GM19438 (cell line): Measurements from ENCODE around the gene DLL1.
A peak's percentile ranks its signal among the peaks of the same experiment; 100 is the strongest.

Experiments
- ATAC-seq: cut with Tn5 transposase; IDR thresholded peaks from one replicate; pipeline ENCODE4 v1.9.1; 2021; ENCODE audit warnings: low read depth; ENCODE audit not compliant: unreplicated experiment

Gene DLL1

DNA sequence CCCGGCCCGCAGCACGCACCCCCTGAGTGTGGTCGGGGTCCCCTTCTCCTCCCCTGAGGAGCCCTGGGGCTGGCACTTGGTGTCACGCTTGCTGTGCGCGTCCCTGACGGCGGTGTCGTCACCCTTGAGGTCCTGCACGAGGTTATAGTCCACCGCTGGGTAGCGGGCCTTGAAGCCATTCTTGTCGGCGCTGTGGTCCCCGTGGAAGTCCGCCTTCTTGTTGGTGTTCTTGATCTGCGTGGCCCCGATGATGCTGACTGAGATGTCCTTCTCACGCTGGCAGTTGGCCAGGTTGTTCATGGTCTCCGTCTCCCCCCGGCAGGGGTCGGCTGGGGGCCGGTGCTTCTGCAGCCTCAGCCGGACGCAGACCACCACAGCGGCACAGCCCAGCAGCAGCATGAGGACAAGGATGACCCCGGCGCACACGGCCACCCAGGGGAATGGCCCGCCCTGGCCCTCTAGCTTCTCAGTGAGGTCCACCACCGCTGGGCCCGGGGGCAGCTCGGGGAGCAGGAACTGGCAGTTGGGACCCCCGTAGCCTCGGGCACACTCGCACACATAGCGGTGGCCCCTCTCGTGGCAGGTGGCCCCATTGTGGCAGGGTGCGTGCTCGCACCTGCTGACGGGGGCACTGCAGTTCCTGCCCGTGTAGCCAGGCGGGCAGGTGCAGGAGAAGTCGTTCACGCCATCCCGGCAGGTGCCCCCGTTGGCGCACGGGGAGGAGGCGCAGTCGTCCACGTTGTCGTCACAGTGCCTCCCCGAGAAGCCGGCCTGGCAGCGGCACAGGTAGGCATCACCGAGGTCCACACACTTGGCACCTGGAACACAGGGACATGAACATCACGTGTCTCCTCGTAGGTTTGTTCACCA, 7.4 kb downstream of the DLL1 start:
- ATAC-seq: no peak

GRCh38 chr6:170282512-170283158, 8.2 kb downstream of the DLL1 start:
- no peak for ATAC-seq

GRCh38 chr6:170281331-170282292, 9.3 kb downstream of the DLL1 start:
- no peak for ATAC-seq

DNA sequence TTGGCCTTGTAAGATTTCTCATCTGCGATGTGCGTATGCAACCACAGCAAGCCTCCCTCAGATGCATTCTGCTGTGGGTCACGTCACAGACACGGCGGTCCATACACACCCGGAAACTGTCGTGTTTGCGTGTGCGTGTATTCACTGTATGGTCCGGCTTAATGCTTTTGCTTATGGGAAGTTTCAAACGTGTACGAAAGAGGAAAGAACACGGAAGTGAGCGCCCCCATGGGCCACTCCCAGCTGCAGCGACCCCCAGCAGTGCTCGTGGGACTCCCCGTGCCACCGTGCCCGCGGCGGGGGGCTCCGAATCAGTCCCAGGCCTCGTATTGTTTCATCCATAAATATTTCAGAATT, 10.2 kb downstream of the DLL1 start:
- ATAC-seq: peak; percentile 50

DNA sequence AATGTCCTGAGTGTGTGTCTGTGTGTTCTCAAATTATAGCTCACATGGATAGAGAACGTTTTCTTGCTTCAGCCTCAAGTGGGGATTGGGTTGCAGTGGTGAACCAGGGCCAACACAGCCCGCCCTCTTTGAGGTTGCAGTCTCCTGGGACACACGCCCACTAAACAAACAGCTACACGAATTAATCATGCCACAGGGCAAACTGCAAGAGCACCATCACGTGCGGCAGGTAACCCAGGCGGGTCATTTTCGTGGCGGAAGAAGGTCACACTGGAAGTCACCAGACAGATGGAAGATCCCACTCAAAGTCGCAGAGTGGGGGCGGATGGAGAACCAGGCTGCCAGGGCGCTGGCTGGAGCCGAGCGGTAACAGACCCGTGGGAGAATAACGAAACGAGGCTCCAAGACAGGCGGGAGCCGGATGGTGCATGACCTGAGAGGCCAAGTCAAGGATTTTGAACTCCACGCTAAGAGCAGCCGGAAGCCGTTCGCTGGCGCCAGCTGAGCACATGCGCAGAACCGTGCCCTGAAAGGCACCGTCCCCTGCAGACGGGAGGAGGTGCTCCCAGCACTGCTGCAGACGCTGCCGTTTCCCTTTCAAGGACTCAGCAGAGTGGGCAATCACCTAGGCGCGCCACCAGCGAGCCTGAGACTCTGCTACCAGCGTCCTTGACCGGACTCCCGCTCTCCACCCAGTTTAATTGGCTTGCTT, 10.7 kb downstream of the DLL1 start:
- peak; percentile 78 for ATAC-seq

- no peak for ATAC-seq
Observed at GRCh38 chr6:170279426-170279825, 11.5 kb downstream of the DLL1 start.

- no peak for ATAC-seq
Observed at GRCh38 chr6:170278743-170279094, 12.2 kb downstream of the DLL1 start.

- no peak for ATAC-seq
Observed at GRCh38 chr6:170277893-170278742, 12.8 kb downstream of the DLL1 start.

DNA sequence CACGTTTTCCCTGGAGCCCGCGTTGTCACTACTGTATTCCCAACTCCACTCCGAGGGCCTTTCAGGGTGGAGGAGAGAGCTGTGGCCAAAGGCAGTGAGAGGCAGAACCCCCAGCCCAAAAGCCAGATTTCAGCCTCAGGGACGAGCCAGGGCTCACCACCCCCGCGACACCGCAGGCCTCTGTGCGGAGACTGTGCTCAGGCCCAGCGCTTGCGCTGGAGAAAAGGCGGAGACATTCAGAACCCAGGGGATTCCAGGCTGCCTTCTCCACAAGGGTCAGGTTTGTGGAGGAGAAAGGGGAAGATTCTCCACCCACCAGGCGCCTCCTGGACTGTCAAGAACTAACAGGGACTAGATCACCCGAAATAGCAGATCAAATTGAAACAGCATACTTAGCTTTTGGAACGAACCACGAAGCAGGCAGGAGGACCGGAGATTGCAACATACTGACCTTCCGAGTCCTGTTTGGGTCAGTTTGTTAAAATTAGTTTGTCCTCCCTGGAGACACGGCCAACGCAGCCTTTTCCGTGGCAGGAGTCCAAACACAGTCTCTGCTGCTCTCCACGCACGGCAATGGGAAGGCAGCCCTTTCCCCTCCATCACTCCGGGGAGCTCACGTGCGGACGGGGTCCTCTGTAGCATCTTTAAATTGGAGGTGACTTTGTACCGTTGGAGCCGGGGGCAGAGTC, 14.4 kb downstream of the DLL1 start:
- ATAC-seq: no peak

DNA sequence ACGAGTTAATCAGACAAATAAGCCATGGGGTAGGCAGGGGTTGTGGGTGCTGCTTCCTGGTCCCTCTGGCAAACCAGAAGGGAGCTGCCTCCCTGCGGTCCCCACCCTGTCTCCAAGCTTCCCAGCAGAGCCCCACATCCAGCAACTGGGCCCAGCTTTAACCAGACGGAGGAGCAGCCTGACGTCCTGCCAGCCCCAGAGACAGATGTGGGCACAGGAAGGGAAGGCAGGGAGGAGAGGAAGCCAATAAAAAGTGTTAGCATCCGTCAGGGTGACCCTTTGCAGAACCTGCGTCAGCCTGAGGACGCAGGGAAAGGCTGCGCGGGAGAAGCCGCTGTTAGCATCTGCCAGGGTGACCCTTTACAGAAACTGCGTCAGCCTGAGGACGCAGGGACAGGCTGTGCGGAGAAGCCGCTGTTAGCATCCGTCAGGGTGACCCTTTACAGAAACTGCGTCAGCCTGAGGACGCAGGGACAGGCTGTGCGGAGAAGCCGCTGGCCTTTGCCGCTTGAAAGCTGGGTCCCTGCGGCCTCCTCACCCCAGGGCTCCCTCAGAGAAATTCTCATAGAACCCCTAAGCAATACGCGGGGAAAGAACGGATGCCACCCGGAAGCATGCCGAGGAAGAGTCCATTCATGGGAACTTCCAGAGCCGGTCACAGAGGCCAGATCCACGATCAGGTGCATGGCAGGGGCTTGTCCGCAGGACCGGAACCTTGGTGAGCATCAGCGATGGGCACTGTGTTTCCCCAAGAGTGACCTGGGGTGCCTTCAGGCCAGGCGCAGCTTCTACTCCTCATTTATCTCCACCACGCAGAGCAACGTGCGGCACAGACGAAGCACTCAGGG, 15.9 kb downstream of the DLL1 start:
- ATAC-seq: no peak

DNA sequence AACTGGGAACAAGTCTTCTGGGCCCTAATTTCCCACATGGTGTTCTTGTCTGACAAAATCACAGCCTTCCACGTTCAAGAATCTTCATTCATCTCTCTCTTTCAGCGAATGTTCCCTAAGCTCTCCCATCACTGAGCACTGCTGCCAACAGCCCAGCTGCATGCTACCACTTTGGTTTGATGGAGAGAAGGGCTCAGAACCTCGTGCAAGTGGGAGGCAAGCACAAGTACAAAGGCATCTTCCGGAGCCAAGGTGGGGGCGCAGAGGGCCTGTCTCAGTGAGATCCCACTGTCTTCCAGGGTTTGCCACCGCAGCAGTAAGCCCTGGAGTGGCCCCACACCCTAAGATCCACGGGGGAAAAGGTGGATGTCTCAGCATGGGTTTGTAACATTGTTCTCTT, 17.2 kb downstream of the DLL1 start:
- ATAC-seq: no peak

GRCh38 chr6:170273191-170273590, 17.7 kb downstream of the DLL1 start:
- ATAC-seq: no peak

DNA sequence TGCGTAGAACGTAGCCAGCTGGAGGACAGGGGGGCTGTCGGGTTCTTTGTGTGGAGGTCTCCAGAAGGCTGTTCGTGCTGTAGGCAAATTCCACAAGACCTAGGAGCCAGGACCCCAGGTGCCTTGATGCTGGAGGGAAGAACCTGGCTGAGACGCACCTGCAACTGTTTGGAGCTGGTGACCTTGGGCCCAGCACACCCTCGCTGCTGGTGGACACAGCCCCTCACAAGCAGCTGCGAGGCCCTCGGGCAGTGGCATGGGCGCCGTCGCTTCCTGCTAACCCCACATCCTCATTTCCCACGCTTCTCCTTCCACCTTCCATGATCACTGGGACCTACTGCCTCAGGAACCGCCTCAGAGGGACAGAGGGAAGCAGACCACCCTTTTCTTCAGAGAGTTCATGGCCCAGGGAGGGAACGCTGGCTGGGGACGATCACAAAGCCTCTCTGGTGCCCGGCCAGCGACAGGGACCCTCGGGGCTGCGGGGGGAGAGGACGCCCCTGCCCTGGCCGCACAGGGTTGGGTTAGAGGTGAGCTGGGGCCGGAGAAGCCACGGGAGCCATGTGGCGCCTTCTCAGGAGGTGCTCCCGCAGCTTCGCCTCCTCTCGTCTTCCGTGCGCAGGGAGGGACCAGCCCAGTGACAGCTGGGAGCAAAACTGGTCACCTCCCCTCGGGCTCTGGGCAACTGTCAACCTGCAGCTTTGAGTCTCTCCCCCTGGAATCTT, 18.4 kb downstream of the DLL1 start:
- no peak for ATAC-seq

DNA sequence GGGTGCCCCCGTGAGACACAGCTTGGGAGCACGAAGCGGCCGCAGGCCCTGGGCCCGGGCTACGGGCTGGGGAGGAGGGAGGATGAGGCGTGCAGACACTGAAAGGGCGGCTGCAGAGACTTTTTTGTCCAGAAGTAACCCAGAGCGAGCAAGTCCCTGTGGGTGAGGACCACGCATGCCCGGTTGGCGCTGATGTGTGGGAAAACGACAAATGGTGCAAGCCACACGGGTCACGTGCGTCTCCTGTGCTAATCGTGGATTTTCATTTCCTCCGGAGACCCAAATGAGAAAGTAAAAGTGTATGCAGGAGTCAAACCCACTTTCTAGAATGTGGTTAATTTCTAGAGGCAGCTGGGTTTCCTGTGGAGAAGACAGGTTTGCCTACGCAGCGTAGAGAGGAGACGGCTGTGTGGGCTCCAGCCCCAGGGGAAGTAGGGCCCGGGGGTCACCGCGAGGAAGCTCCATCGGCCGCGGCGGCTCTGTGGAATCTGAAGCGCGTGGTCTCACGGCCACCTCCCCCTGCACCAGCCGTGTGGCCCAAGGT, 19.0 kb downstream of the DLL1 start:
- ATAC-seq: peak; percentile 95

DNA sequence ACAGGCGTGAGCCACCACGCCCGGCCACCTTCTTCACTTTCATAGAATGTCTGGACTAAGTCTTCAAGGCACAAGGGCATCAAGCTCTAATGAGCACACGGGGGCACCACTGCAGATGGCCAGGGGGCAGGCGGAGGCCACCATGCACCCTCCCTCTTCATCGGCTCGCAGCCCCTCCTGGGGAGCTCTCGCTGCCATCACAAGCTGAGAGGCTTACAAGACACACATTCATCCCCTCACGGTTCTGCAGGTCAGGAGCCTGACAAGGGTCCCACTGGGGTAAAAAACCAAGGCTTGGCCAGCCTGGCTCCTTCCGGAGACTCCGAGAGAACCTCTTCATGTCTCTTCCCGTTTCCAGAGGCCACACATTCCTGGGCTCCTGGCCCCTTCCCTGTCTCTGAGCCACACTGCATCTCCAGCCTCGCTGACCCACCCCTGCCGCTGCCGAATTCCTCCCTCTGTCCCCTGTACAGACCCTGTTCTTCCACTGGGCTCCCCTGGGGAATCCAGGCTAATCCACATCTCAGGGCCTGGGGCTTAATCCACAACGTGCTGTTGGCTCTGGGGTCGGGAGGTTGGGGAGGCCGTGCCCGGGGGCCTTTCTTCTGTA, 19.8 kb downstream of the DLL1 start:
- ATAC-seq: no peak

- ATAC-seq: no peak
Observed at GRCh38 chr6:170269846-170270541, 20.9 kb downstream of the DLL1 start.
